Activated CD4-positive, alpha-beta T cell treated with anti-CD3 and anti-CD28 coated beads, Interleukin-2, amount 50 U/mL, for 16 hours (primary cell): ENCODE data around the gene CGB5.
"Not testable (repeated sequence)": the region's sequence is repeated elsewhere in the genome, so short reads cannot be mapped to it uniquely, and the experiment has no call there.

Source experiments
- DNase-seq: peaks from one replicate; pipeline ENCODE4 v3.0.0-alpha.2; 2020

The CGB5 gene

GRCh38 chr19:49022116-49022515 lies 21.5 kb upstream of the CGB5 start:
- no peak for DNase-seq

GRCh38 chr19:49024233-49024632 lies 19.4 kb upstream of the CGB5 start, which contains the start of gene CGB3:
Gene CGB3, minus strand, starts transcription at chr19:49024333. Its CDS starts 362 bp downstream, at chr19:49023971.
- DNase-seq, result not testable (repeated sequence)

- DNase-seq, result not testable (repeated sequence)
Observed at GRCh38 chr19:49025088-49025487, 18.6 kb upstream of the CGB5 start.

GRCh38 chr19:49025599-49025998 lies 18.0 kb upstream of the CGB5 start:
- DNase-seq, result not testable (repeated sequence)

GRCh38 chr19:49028686-49029085 lies 15.0 kb upstream of the CGB5 start:
- DNase-seq, result not testable (repeated sequence)

GRCh38 chr19:49029749-49030148 lies 13.9 kb upstream of the CGB5 start:
- not testable (repeated sequence) for DNase-seq

- DNase-seq, result not testable (repeated sequence)
Observed at GRCh38 chr19:49030323-49030722, 13.3 kb upstream of the CGB5 start.

GRCh38 chr19:49031642-49032301 lies 11.9 kb upstream of the CGB5 start, which contains the start of gene CGB2:
Gene CGB2, plus strand, starts transcription at chr19:49031890. Its CDS starts 206 bp downstream, at chr19:49032096.
- peak; percentile 91 for DNase-seq

GRCh38 chr19:49036815-49037214 lies 6.8 kb upstream of the CGB5 start, which contains the start of gene CGB1:
Gene CGB1, minus strand, starts transcription at chr19:49036895. Its CDS starts 184 bp downstream, at chr19:49036711.
- peak; percentile 78 for DNase-seq

- not testable (repeated sequence) for DNase-seq
Observed at GRCh38 chr19:49038111-49038510, 5.5 kb upstream of the CGB5 start.

- not testable (repeated sequence) for DNase-seq
Observed at GRCh38 chr19:49038557-49039276, 4.9 kb upstream of the CGB5 start.

GRCh38 chr19:49039736-49040135 lies 3.9 kb upstream of the CGB5 start:
- not testable (repeated sequence) for DNase-seq

- DNase-seq, result no peak
Observed at GRCh38 chr19:49042177-49042576, 1.5 kb upstream of the CGB5 start.

GRCh38 chr19:49042666-49043065 lies 982 bp upstream of the CGB5 start:
- not testable (repeated sequence) for DNase-seq

GRCh38 chr19:49049011-49049410 lies 5.4 kb downstream of the CGB5 start, which contains the start of gene CGB8:
Gene CGB8, minus strand, starts transcription at chr19:49049111. Its CDS starts 372 bp downstream, at chr19:49048739.
- not testable (repeated sequence) for DNase-seq

GRCh38 chr19:49049834-49050233 lies 6.2 kb downstream of the CGB5 start:
- not testable (repeated sequence) for DNase-seq

GRCh38 chr19:49050376-49051033 lies 6.9 kb downstream of the CGB5 start:
- not testable (repeated sequence) for DNase-seq

- DNase-seq, result peak; percentile 28
Observed at GRCh38 chr19:49056101-49056901, 12.7 kb downstream of the CGB5 start.

GRCh38 chr19:49056902-49057596 lies 13.4 kb downstream of the CGB5 start:
- not testable (repeated sequence) for DNase-seq

GRCh38 chr19:49057636-49058234 lies 14.1 kb downstream of the CGB5 start, which contains the start of gene CGB7:
Gene CGB7, minus strand, starts transcription at chr19:49057749. Its CDS starts 2,374 bp downstream, at chr19:49055375.
- peak; percentile 32 for DNase-seq

GRCh38 chr19:49058562-49058961 lies 14.9 kb downstream of the CGB5 start:
- peak; percentile 22 for DNase-seq
